Left lung (tissue), 10 donors: ENCODE results near the gene TNFRSF1B. TPM values are rescaled to one million over a fixed set of nuclear protein-coding genes. Genes with fewer than 3 reads are reported as not detected.

ENCODE experiments used
- ATAC-seq: fragments of 200-7000 bp; cut with Tn5 transposase; one replicate; pipeline ENCODE4 v1.9.1; 2020; ENCODE audit warnings: moderate library complexity
- DNase-seq, 4 donors: peaks; one replicate each; pipeline ENCODE4 v3.0.0-alpha.2; 2013 to 2020
- H3K27ac ChIP-seq, 2 donors: fragments of 200-600 bp; sonication (generic) in 1 of 2; one replicate each; pipeline versions ENCODE4 v1.5.0 to v1.8.0; 2020 to 2021
- H3K27me3 ChIP-seq, 2 donors: fragments of 200-600 bp; sonication (generic) in 1 of 2; one replicate each; pipeline versions ENCODE4 v1.5.0 to v1.8.0; 2020 to 2021
- H3K36me3 ChIP-seq, 2 donors: fragments of 200-600 bp; sonication (generic) in 1 of 2; one replicate each; pipeline versions ENCODE4 v1.5.0 to v1.8.0; 2020 to 2021
- H3K4me1 ChIP-seq, 2 donors: fragments of 200-600 bp; one replicate each; pipeline ENCODE4 v1.8.0; 2021
- H3K4me3 ChIP-seq, 2 donors: fragments of 200-600 bp; sonication (generic) in 1 of 2; one replicate each; pipeline versions ENCODE4 v1.5.0 to v1.8.0; 2020 to 2021; ENCODE audit warnings: mild to moderate bottlenecking in 1 of 2
- H3K9me3 ChIP-seq, 2 donors: fragments of 200-600 bp; sonication (generic) in 1 of 2; one replicate each; pipeline versions ENCODE4 v1.5.0 to v1.8.0; 2020 to 2021
- CTCF ChIP-seq, 2 donors: fragments of 200-600 bp; sonication (generic) in 1 of 2; IDR thresholded peaks; one replicate each; pipeline versions ENCODE4 v1.5.0 to v1.8.0; 2021; ENCODE audit warnings: antibody characterized with exemption in 2 of 2
- intact Hi-C, 2 donors: fragments of 100-400 bp; cut with DNase I; formaldehyde crosslinking; loops; one replicate each; pipeline versions ENCODE4 v1.11.2 to v1.14.2; 2022
- polyA plus RNA-seq, 6 donors: library from polyadenylated mRNA; unstranded; fragments of 120-200 nt; gene quantifications; one replicate each; pipeline ENCODE4 v1.2.1, GENCODE V29; 2013; ENCODE audit not compliant: insufficient read length in 6 of 6
- total RNA-seq, 2 donors: library from RNA; stranded (reverse); fragmentation: NEBNext Ultra II Directional; extraction: Animal tissue kit (Norgen Biotek cat#: 25700); gene quantifications; one replicate each; pipeline ENCODE4 v1.2.1, GENCODE V29; 2021
- donor health status: DM: no; HTN: yes; CAD: no.
- donor health status: DM: no; HTN: no; CAD: no.

Gene TNFRSF1B
- total and polyA plus RNA-seq, 8 donors: 15.0 to 109 (median 17.9) TPM

GRCh38 chr1:12202577-12202976 is 35.8 kb downstream of the TNFRSF1B start:
- TF ChIP-seq CTCF (IDR thresholded peaks at IDR 0.05): no peak
- Histone ChIP-seq H3K4me3 (no peak overlapping the region), H3K9me3 (no peaks in the 10 kb centered on the region), H3K36me3 (peaks cover 0 to 100% of the 10 kb centered on the region in 2 donors), H3K27ac (no peak overlapping the region), H3K4me1 (peaks cover 0 to 2% of the 10 kb centered on the region in 2 donors), H3K27me3 (no peaks in the 10 kb centered on the region)
- intact Hi-C loops: no loop called here
- DNase-seq (no peak), ATAC-seq (no peak)

DNA sequence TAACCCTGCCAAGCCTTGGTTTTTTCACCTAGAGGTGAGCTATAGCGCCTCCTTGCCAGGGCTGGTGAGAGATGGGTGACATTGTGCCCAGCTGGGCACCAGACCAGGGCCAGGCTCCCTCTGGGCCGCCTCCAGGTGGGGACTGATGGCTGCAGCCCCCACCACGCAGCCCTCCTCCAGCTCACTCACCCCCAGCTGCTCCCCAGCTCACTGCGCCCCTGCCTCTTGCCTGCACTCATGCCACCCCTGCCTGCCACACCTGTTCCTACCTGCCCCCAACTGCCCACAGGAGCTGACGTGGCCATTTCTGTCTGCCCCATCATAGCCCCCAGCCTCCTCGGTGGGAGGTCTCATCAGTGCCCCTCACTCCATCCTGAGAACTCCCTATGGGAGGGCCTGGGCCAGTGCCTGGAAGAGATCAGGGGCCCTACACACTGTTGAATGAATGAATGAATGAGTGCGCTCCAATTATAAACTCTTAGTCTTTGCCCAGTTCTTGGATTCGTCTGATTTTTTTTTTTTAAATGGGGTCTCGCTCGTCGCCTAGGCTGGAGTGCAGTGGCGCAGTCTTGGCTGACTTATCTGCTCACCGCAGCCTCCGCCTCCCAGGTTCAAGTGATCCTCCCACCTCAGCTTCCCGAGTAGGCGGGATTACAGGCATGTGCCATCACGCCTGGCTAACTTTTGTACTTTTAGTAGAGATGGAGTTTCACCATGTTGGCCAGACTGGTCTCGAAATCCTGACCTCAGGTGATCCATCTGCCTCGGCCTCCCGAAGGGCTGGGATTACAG is 36.6 kb downstream of the TNFRSF1B start:
- Histone ChIP-seq H3K36me3 (peaks cover 0 to 100% of the 10 kb centered on the region in 2 donors), H3K4me1 (peaks cover 0 to 4% of the 10 kb centered on the region in 2 donors), H3K27me3 (no peaks in the 10 kb centered on the region), H3K4me3 (no peak overlapping the region), H3K27ac (no peak overlapping the region), H3K9me3 (no peaks in the 10 kb centered on the region)
- DNase-seq (no peak), ATAC-seq (no peak)
- no peak for TF ChIP-seq CTCF (IDR thresholded peaks at IDR 0.05)
- intact Hi-C loops: no loop called here

GRCh38 chr1:12204140-12204539 is 37.3 kb downstream of the TNFRSF1B start:
- ATAC-seq (no peak), DNase-seq (no peak)
- H3K9me3 ChIP-seq: no peaks in the 10 kb centered on the region
- no peak overlapping the region for H3K4me3 ChIP-seq
- intact Hi-C loops: no loop called here
- no peak for TF ChIP-seq CTCF (IDR thresholded peaks at IDR 0.05)
- peaks cover 0 to 96% of the 10 kb centered on the region in 2 donors for H3K36me3 ChIP-seq
- H3K27me3 ChIP-seq: no peaks in the 10 kb centered on the region
- H3K4me1 ChIP-seq: peaks cover 0 to 11% of the 10 kb centered on the region in 2 donors
- no peak overlapping the region for H3K27ac ChIP-seq

GRCh38 chr1:12204754-12205658 is 38.2 kb downstream of the TNFRSF1B start:
- H3K4me3 ChIP-seq: no peak overlapping the region
- peak overlapping the region in 1 of 2 donors; percentile 28 for H3K27ac ChIP-seq
- H3K27me3 ChIP-seq: no peaks in the 10 kb centered on the region
- peaks cover 0 to 19% of the 10 kb centered on the region in 2 donors for H3K4me1 ChIP-seq
- DNase-seq: no peak
- no peaks in the 10 kb centered on the region for H3K9me3 ChIP-seq
- intact Hi-C loops: loop anchor here in 1 of 2 donors (5.0 kb wide), 1 partner anchor 78 kb away; no protein-coding TSS in a partner anchor
- H3K36me3 ChIP-seq: peaks cover 0 to 88% of the 10 kb centered on the region in 2 donors
- no peak for ATAC-seq
- TF ChIP-seq CTCF (IDR thresholded peaks at IDR 0.05): no peak

DNA sequence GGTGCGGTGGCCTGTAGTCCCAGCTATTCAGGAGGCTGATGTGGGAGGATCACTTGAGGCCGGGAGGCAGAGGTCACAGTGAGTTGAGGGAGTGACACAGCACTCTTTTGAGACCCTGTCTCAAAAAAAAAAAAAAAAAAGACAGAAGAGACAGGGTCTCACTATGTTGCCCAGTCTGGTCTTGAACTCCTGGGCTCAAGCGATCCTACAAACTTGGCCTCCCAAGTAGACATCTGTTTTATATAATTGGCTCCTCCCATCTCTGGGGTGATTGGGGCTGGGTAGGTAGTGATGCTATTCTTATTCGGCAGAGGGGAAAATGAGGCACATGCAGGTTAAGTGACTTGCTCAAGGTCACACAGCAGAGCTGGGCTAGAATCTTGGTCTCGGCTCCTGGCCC is 39.4 kb downstream of the TNFRSF1B start:
- H3K4me1 ChIP-seq: peaks cover 0 to 19% of the 10 kb centered on the region in 2 donors
- no peak overlapping the region for H3K4me3 ChIP-seq
- no peaks in the 10 kb centered on the region for H3K9me3 ChIP-seq
- no peak overlapping the region for H3K27ac ChIP-seq
- TF ChIP-seq CTCF (IDR thresholded peaks at IDR 0.05): no peak
- no peaks in the 10 kb centered on the region for H3K27me3 ChIP-seq
- peaks cover 0 to 75% of the 10 kb centered on the region in 2 donors for H3K36me3 ChIP-seq
- intact Hi-C loops: loop anchor here in 1 of 2 donors (5.0 kb wide), 1 partner anchor 79 kb away; no protein-coding TSS in a partner anchor
- DNase-seq (no peak), ATAC-seq (no peak)
